Lower lobe of right lung (tissue), 2 donors: ENCODE data around the gene FUT4. TPM values are rescaled to one million over a fixed set of nuclear protein-coding genes. Genes with fewer than 3 reads are reported as not detected.

Source experiments
- ATAC-seq, 2 donors: fragments of 200-7000 bp; cut with Tn5 transposase; one replicate each; pipeline ENCODE4 v1.9.1; 2020 to 2022; ENCODE audit warnings: mild to moderate bottlenecking in 2 of 2, moderate library complexity in 2 of 2
- DNase-seq: peaks from one replicate; pipeline ENCODE4 v3.0.0-alpha.2; 2020
- H3K27ac ChIP-seq: fragments of 200-600 bp; one replicate; pipeline ENCODE4 v1.8.0; 2022
- H3K27me3 ChIP-seq: fragments of 200-600 bp; one replicate; pipeline ENCODE4 v1.8.0; 2022; ENCODE audit warnings: low read depth
- H3K36me3 ChIP-seq: fragments of 200-600 bp; one replicate; pipeline ENCODE4 v1.8.0; 2022; ENCODE audit warnings: mild to moderate bottlenecking
- H3K4me1 ChIP-seq: fragments of 200-600 bp; one replicate; pipeline ENCODE4 v1.8.0; 2022
- H3K4me3 ChIP-seq: fragments of 200-600 bp; one replicate; pipeline ENCODE4 v1.8.0; 2022; ENCODE audit warnings: mild to moderate bottlenecking
- H3K9me3 ChIP-seq: fragments of 200-600 bp; one replicate; pipeline ENCODE4 v1.8.0; 2022
- CTCF ChIP-seq: fragments of 200-600 bp; IDR thresholded peaks from one replicate; pipeline ENCODE4 v1.8.0; 2022; ENCODE audit warnings: antibody characterized with exemption, mild to moderate bottlenecking
- intact Hi-C: fragments of 100-400 bp; cut with DNase I; formaldehyde crosslinking; loops from one replicate; pipeline ENCODE4 v1.11.0; 2022
- total RNA-seq: library from RNA; stranded (reverse); fragmentation: NEBNext Ultra II Directional; extraction: Animal tissue kit (Norgen Biotek cat#: 25700); gene quantifications from one replicate; pipeline ENCODE4 v1.2.1, GENCODE V29; 2021
- donor health status: DM: no; HTN: yes; CAD: no; lungs with severe emphysema.

FUT4 gene
- total RNA-seq, 1 donor from 2014 or later = 7.1 TPM

DNA sequence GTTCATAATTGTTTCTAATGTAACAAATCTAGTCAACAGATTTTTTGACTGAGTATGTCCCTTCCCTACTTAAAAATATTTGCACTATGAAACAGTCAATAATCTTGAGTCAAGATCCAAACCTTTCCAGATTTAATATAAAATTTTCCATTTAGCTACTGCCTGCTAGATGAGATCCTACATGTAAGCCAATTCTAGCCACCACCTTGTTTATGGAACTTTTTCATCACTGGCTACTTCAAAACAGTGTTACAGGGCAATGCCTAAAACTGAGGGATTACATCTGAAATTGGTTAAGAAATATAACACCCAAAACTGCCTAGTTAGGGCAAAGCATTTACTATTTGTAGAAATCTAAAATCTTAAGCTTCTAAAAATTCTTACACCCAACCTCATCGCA lies 10.5 kb upstream of the FUT4 start:
- intact Hi-C loops = no loop called here
- Histone ChIP-seq H3K4me3 (no peak overlapping the region), H3K27me3 (no peaks in the 10 kb centered on the region), H3K4me1 (no peaks in the 10 kb centered on the region), H3K36me3 (no peaks in the 10 kb centered on the region), H3K27ac (no peak overlapping the region), H3K9me3 (no peaks in the 10 kb centered on the region)
- no peak for TF ChIP-seq CTCF
- ATAC-seq (no peak), DNase-seq (no peak)

GRCh38 chr11:94533696-94534630 lies 9.8 kb upstream of the FUT4 start:
- intact Hi-C loops = no loop called here
- ATAC-seq = no peak

DNA sequence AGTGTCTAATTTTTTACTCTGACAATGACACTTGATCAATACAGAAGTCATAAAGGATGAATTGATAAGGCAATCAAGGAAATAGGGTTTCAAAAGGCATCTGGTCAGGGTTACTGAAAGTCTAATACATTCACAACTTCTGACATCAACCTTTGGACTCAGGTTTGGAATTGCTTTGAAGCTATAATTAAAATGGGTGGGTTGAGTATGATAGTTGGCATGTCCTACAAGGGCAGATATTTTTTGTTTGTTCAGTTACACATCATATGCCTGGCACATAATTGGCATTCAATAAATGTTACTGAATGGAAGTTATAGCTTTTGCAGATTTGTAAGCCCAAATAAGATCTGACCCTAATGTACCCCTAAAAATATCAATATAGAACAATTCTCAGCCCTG lies 7.3 kb upstream of the FUT4 start:
- no peak for TF ChIP-seq CTCF
- DNase-seq (no peak), ATAC-seq (no peak)
- no peaks in the 10 kb centered on the region for H3K36me3 ChIP-seq
- no peaks in the 10 kb centered on the region for H3K9me3 ChIP-seq
- no peaks in the 10 kb centered on the region for H3K4me1 ChIP-seq
- no peak overlapping the region for H3K4me3 ChIP-seq
- no peaks in the 10 kb centered on the region for H3K27me3 ChIP-seq
- intact Hi-C loops = no loop called here
- H3K27ac ChIP-seq = no peak overlapping the region

More at GRCh38 chr11:94533696-94534630, 9.8 kb upstream of the FUT4 start:
- DNase-seq = no peak
- no peaks in the 10 kb centered on the region for H3K4me1 ChIP-seq
- H3K36me3 ChIP-seq = no peaks in the 10 kb centered on the region
- no peak overlapping the region for H3K4me3 ChIP-seq
- no peak for TF ChIP-seq CTCF
- H3K27ac ChIP-seq = no peak overlapping the region
- no peaks in the 10 kb centered on the region for H3K9me3 ChIP-seq
- no peaks in the 10 kb centered on the region for H3K27me3 ChIP-seq

DNA sequence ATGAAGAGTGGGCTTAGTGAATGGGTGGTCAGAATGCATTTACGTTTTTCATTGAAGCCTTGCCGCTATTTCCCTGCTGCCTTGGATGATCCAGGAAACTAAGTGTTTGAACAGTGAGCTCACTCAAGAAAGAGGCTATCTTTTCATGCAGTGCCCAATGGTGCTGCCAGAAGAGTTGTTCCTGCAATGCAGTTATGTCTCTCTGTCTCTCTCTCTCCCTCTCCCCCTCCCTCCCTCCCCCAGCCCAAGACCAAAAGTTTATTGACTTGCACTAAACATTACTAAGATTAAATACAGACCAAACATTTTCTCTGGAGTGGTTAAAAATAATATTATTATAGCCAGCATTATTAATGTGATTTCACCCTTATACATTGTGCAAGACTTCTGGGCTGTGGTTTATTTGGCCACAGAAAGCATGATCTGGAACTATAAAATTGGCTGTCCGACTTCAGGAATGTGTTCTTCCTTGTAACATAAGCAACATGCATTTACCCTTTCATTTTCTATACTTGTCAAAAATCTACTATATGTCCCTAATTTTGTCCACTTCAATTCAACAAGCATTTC lies 6.6 kb upstream of the FUT4 start:
- Histone ChIP-seq H3K9me3 (no peaks in the 10 kb centered on the region), H3K27ac (no peak overlapping the region), H3K4me3 (no peak overlapping the region), H3K36me3 (no peaks in the 10 kb centered on the region), H3K27me3 (no peaks in the 10 kb centered on the region), H3K4me1 (no peaks in the 10 kb centered on the region)
- ATAC-seq (no peak), DNase-seq (no peak)
- intact Hi-C loops = no loop called here
- TF ChIP-seq CTCF = no peak

GRCh38 chr11:94539420-94539819 lies 4.3 kb upstream of the FUT4 start:
- TF ChIP-seq CTCF = no peak

More at GRCh38 chr11:94539420-94539819, 4.3 kb upstream of the FUT4 start:
- ATAC-seq = no peak
- Histone ChIP-seq H3K4me3 (no peak overlapping the region), H3K27me3 (no peaks in the 10 kb centered on the region), H3K9me3 (no peaks in the 10 kb centered on the region), H3K36me3 (no peaks in the 10 kb centered on the region), H3K4me1 (peaks cover 7% of the 10 kb centered on the region), H3K27ac (no peak overlapping the region)
- intact Hi-C loops = no loop called here
- no peak for DNase-seq
